ENCODE measurements around the gene TMOD1.
"Not testable (repeated sequence)": the region's sequence is repeated elsewhere in the genome, so short reads cannot be mapped to it uniquely, and the experiment has no call there.

Gene TMOD1

GRCh38 chr9:97498846-97499245 lies 2.6 kb upstream of the TMOD1 start:
- DNase-seq (ENCODE audit: low spot score): not testable (repeated sequence)

- no peak for DNase-seq (ENCODE audit: low spot score)
These were observed 1.2 kb upstream of the TMOD1 start for GRCh38 chr9:97500263-97500662.

- no peak for DNase-seq (ENCODE audit: low spot score)
These were observed 695 bp upstream of the TMOD1 start for GRCh38 chr9:97500765-97501176.

- no peak for DNase-seq (ENCODE audit: low spot score)
These were observed 431 bp downstream of the TMOD1 start for GRCh38 chr9:97501972-97502221.

- DNase-seq (ENCODE audit: low spot score): no peak
These were observed 937 bp downstream of the TMOD1 start for GRCh38 chr9:97502222-97502983.

GRCh38 chr9:97502984-97503861 lies 1.8 kb downstream of the TMOD1 start:
- DNase-seq (ENCODE audit: low spot score): no peak

- no peak for DNase-seq (ENCODE audit: low spot score)
These were observed 2.4 kb downstream of the TMOD1 start for GRCh38 chr9:97503862-97504210.

GRCh38 chr9:97504381-97505216 lies 3.1 kb downstream of the TMOD1 start:
- DNase-seq (ENCODE audit: low spot score): no peak

- no peak for DNase-seq (ENCODE audit: low spot score)
These were observed 4.4 kb downstream of the TMOD1 start for GRCh38 chr9:97505845-97506244.

GRCh38 chr9:97506306-97506705 lies 4.8 kb downstream of the TMOD1 start:
- DNase-seq (ENCODE audit: low spot score): no peak

GRCh38 chr9:97506787-97507186 lies 5.3 kb downstream of the TMOD1 start:
- DNase-seq (ENCODE audit: low spot score): no peak

- no peak for DNase-seq (ENCODE audit: low spot score)
These were observed 6.0 kb downstream of the TMOD1 start for GRCh38 chr9:97507428-97507984.

GRCh38 chr9:97508852-97509251 lies 7.4 kb downstream of the TMOD1 start:
- no peak for DNase-seq (ENCODE audit: low spot score)

- DNase-seq (ENCODE audit: low spot score): no peak
These were observed 9.6 kb downstream of the TMOD1 start for GRCh38 chr9:97510797-97511654.

- no peak for DNase-seq (ENCODE audit: low spot score)
These were observed 10.4 kb downstream of the TMOD1 start for GRCh38 chr9:97511655-97512427.

- DNase-seq (ENCODE audit: low spot score): no peak
These were observed 11.6 kb downstream of the TMOD1 start for GRCh38 chr9:97512966-97513560.

- no peak for DNase-seq (ENCODE audit: low spot score)
These were observed 13.1 kb downstream of the TMOD1 start for GRCh38 chr9:97514531-97514930.

GRCh38 chr9:97515662-97516061 lies 14.2 kb downstream of the TMOD1 start:
- DNase-seq (ENCODE audit: low spot score): no peak

- DNase-seq (ENCODE audit: low spot score): no peak
These were observed 14.6 kb downstream of the TMOD1 start for GRCh38 chr9:97516111-97516510.
